Non-pigmented ciliary epithelial cell (primary cell): ENCODE measurements around the gene NCOA4.
"Not testable (repeated sequence)": the region's sequence is repeated elsewhere in the genome, so short reads cannot be mapped to it uniquely, and the experiment has no call there.

Source experiments
- DNase-seq: peaks from one replicate; pipeline ENCODE4 v3.0.0-alpha.2; 2010; ENCODE audit warnings: low read depth

NCOA4 gene

GRCh38 chr10:46052057-46052790 lies 21.8 kb upstream of the NCOA4 start:
- no peak for DNase-seq

GRCh38 chr10:46050941-46051623 lies 20.7 kb upstream of the NCOA4 start:
- DNase-seq, result no peak

- not testable (repeated sequence) for DNase-seq
These were observed 19.0 kb upstream of the NCOA4 start for GRCh38 chr10:46049497-46049831.

- no peak for DNase-seq
These were observed 17.7 kb upstream of the NCOA4 start for GRCh38 chr10:46048152-46048551.

GRCh38 chr10:46046261-46046660 lies 15.8 kb upstream of the NCOA4 start, which contains the start of gene MSMB:
TSS of gene MSMB (minus strand) at chr10:46046269. CDS start at chr10:46046237, 32 bp downstream.
- DNase-seq, result no peak

- DNase-seq, result no peak
These were observed 12.1 kb upstream of the NCOA4 start for GRCh38 chr10:46042527-46042926.

GRCh38 chr10:46040004-46040403 lies 9.6 kb upstream of the NCOA4 start:
- no peak for DNase-seq

- DNase-seq, result no peak
These were observed 6.8 kb upstream of the NCOA4 start for GRCh38 chr10:46037107-46037825.

GRCh38 chr10:46035923-46036849 lies 5.8 kb upstream of the NCOA4 start:
- DNase-seq, result no peak

- no peak for DNase-seq
These were observed 3.2 kb upstream of the NCOA4 start for GRCh38 chr10:46033602-46034011.

- no peak for DNase-seq
These were observed 1.5 kb upstream of the NCOA4 start for GRCh38 chr10:46031648-46032532.

- no peak for DNase-seq
These were observed 877 bp downstream of the NCOA4 start for GRCh38 chr10:46029461-46030030.

- DNase-seq, result peak; percentile 37
These were observed 1.6 kb downstream of the NCOA4 start for GRCh38 chr10:46028584-46029460.

GRCh38 chr10:46026106-46026505 lies 4.3 kb downstream of the NCOA4 start:
- DNase-seq, result no peak

GRCh38 chr10:46025406-46025805 lies 5.0 kb downstream of the NCOA4 start:
- DNase-seq, result no peak

- no peak for DNase-seq
These were observed 5.5 kb downstream of the NCOA4 start for GRCh38 chr10:46024948-46025347.

GRCh38 chr10:46022978-46023702 lies 7.3 kb downstream of the NCOA4 start:
- peak; percentile 50 for DNase-seq

- DNase-seq, result no peak
These were observed 10.1 kb downstream of the NCOA4 start for GRCh38 chr10:46020344-46020657.
